GM23338 (cell line): Measurements from ENCODE around the gene FGF4. TPM values are rescaled to one million over a fixed set of nuclear protein-coding genes. Genes with fewer than 3 reads are reported as not detected.

Source experiments
- ATAC-seq: fragments of 200-7000 bp; cut with Tn5 transposase; 3 replicates; pipeline ENCODE4 v1.9.1; 2020
- DNase-seq: peaks from one replicate; pipeline ENCODE4 v3.0.0-alpha.2; 2015; ENCODE audit warnings: low spot score
- H2AFZ ChIP-seq: fragments of 200-600 bp; sonication (generic); 2 replicates; pipeline ENCODE4 v1.8.0; 2016; ENCODE audit warnings: antibody characterized with exemption, mild to moderate bottlenecking, moderate library complexity
- H3F3A ChIP-seq: fragments of 200-600 bp; sonication (generic); replicated peaks from 2 replicates; pipeline ENCODE4 v1.8.0; 2017; ENCODE audit warnings: antibody characterized with exemption, mixed run types, low read depth
- H3K27ac ChIP-seq: fragments of 200-600 bp; sonication (generic); 2 replicates; pipeline ENCODE4 v1.6.1; 2016; ENCODE audit warnings: low read depth
- H3K27me3 ChIP-seq: fragments of 200-600 bp; sonication (generic); 2 replicates; pipeline ENCODE4 v1.8.0; 2016; ENCODE audit warnings: mild to moderate bottlenecking, mixed run types, moderate library complexity; ENCODE audit not compliant: insufficient read depth
- H3K36me3 ChIP-seq: fragments of 200-600 bp; sonication (generic); 2 replicates; pipeline ENCODE4 v1.8.0; 2016; ENCODE audit warnings: mild to moderate bottlenecking; ENCODE audit not compliant: insufficient read depth
- H3K4me1 ChIP-seq: fragments of 200-600 bp; sonication (generic); 2 replicates; pipeline ENCODE4 v1.8.0; 2016; ENCODE audit warnings: mild to moderate bottlenecking, moderate library complexity; ENCODE audit not compliant: insufficient read depth
- H3K4me2 ChIP-seq: fragments of 200-600 bp; sonication (generic); 2 replicates; pipeline ENCODE4 v1.7.1; 2017; ENCODE audit warnings: mixed run types
- H3K4me3 ChIP-seq: fragments of 200-600 bp; sonication (generic); 2 replicates; pipeline ENCODE4 v1.6.1; 2016; ENCODE audit warnings: mixed run types
- H3K79me2 ChIP-seq: fragments of 200-600 bp; sonication (generic); replicated peaks from 2 replicates; pipeline ENCODE4 v1.8.0; 2017; ENCODE audit warnings: mild to moderate bottlenecking; ENCODE audit not compliant: insufficient read depth
- H3K9me2 ChIP-seq: fragments of 200-600 bp; sonication (generic); 2 replicates; pipeline ENCODE4 v1.8.0; 2017; ENCODE audit not compliant: insufficient read depth
- H4K20me1 ChIP-seq: fragments of 200-600 bp; sonication (generic); replicated peaks from 2 replicates; pipeline ENCODE4 v1.8.0; 2017; ENCODE audit warnings: mild to moderate bottlenecking; ENCODE audit not compliant: insufficient read depth
- H3K27ac Mint-ChIP-seq: 2 replicates; pipeline ENCODE4 v1.8.0; 2020; ENCODE audit warnings: inconsistent platforms, mild to moderate bottlenecking, moderate library complexity, mixed read lengths
- H3K27me3 Mint-ChIP-seq: 3 replicates; pipeline ENCODE4 v1.8.0; 2022; ENCODE audit warnings: low read depth, mild to moderate bottlenecking, moderate library complexity, mixed read lengths, inconsistent platforms; ENCODE audit not compliant: insufficient read depth, poor library complexity
- H3K36me3 Mint-ChIP-seq: 3 replicates; pipeline ENCODE4 v1.8.0; 2021; ENCODE audit warnings: low read depth, mild to moderate bottlenecking, inconsistent platforms, moderate library complexity, mixed read lengths
- H3K4me1 Mint-ChIP-seq: 3 replicates; pipeline ENCODE4 v1.8.0; 2020; ENCODE audit warnings: mild to moderate bottlenecking, inconsistent platforms, mixed read lengths
- H3K4me3 Mint-ChIP-seq: 3 replicates; pipeline ENCODE4 v1.8.0; 2021; ENCODE audit warnings: moderate library complexity, mild to moderate bottlenecking, inconsistent platforms, mixed read lengths
- H3K9me3 Mint-ChIP-seq: 3 replicates; pipeline ENCODE4 v1.8.0; 2020; ENCODE audit warnings: moderate library complexity, mild to moderate bottlenecking, inconsistent platforms, mixed read lengths
- CREB1 ChIP-seq: fragments of 250-450 bp; sonication (Bioruptor Pico); IDR thresholded peaks from 2 replicates; pipeline ENCODE4 v1.5.0; 2020; ENCODE audit warnings: low read depth, mild to moderate bottlenecking, moderate library complexity
- EZH2 ChIP-seq: fragments of 200-600 bp; sonication (generic); IDR thresholded peaks from one replicate; pipeline ENCODE4 v1.8.0; 2017; ENCODE audit warnings: antibody characterized with exemption, mild to moderate bottlenecking, low read depth; ENCODE audit not compliant: unreplicated experiment
- EZH2phosphoT487 ChIP-seq: fragments of 200-600 bp; sonication (generic); IDR thresholded peaks from one replicate; pipeline ENCODE4 v1.8.1; 2018; ENCODE audit warnings: antibody characterized with exemption; ENCODE audit not compliant: unreplicated experiment
- JUNB ChIP-seq: IDR thresholded peaks from one replicate; pipeline ENCODE4 v1.6.1; 2016; ENCODE audit warnings: antibody characterized with exemption; ENCODE audit not compliant: unreplicated experiment
- NANOG ChIP-seq: IDR thresholded peaks from 2 replicates; pipeline ENCODE4 v1.6.1; 2016; ENCODE audit warnings: antibody characterized with exemption, borderline replicate concordance
- POLR2AphosphoS5 ChIP-seq: IDR thresholded peaks from 2 replicates; pipeline ENCODE4 v1.6.1; 2016; ENCODE audit warnings: antibody characterized with exemption, low read depth
- REST ChIP-seq: IDR thresholded peaks from one replicate; pipeline ENCODE4 v1.6.1; 2018; ENCODE audit warnings: antibody characterized with exemption; ENCODE audit not compliant: unreplicated experiment
- STAT1 ChIP-seq: IDR thresholded peaks from one replicate; pipeline ENCODE4 v1.6.1; 2016; ENCODE audit warnings: antibody characterized with exemption; ENCODE audit not compliant: unreplicated experiment
- ZNF114 ChIP-seq: fragments of 250-450 bp; sonication (Bioruptor Pico); IDR thresholded peaks from 2 replicates; pipeline ENCODE4 v1.5.0; 2020; ENCODE audit warnings: mild to moderate bottlenecking, moderate library complexity
- ZNF331 ChIP-seq: fragments of 250-450 bp; sonication (Bioruptor Pico); IDR thresholded peaks from 2 replicates; pipeline ENCODE4 v1.5.0; 2020; ENCODE audit warnings: low read depth, mild to moderate bottlenecking, moderate library complexity
- polyA plus RNA-seq: library from polyadenylated mRNA; unstranded; fragments of >200 nt; fragmentation: Nextera tagmentation; extraction: Ambion mirVana; gene quantifications from 2 replicates; pipeline ENCODE4 v1.2.1, GENCODE V29; 2016
- total RNA-seq: library from RNA; depleted of rRNA; stranded (reverse); fragments of >200 nt; shearing (Covaris generic); gene quantifications from 2 replicates; pipeline ENCODE4 v1.2.3, GENCODE V29; 2014
- TF ChIP-seq, protein P1 (sequence below), 2 experiments: fragments of 200-600 bp in 1 of 2; sonication (generic) in 1 of 2; conservative IDR thresholded peaks; 2 replicates each; pipeline versions ENCODE4 v1.5.1 to v1.6.1; 2016 to 2017; ENCODE audit warnings: antibody characterized with exemption in 2 of 2, low read depth in 2 of 2, mild to moderate bottlenecking in 2 of 2, moderate library complexity in 1 of 2
- TF ChIP-seq, protein P2 (sequence below): IDR thresholded peaks from 2 replicates; pipeline ENCODE4 v1.6.1; 2016; ENCODE audit warnings: antibody characterized with exemption

Gene FGF4
- total and polyA plus RNA-seq, 2 experiments from 2014 or later: 4.8 to 13.1 TPM

- TF ChIP-seq REST (no peak), CREB1 (no peak), ZNF114 (CRISPR knock-in tag) (no peak), EZH2phosphoT487 (no peak), EZH2 (no peak)
Measured at GRCh38 chr11:69801513-69802335, 26.6 kb upstream of the FGF4 start (continued).

- Histone ChIP-seq H4K20me1 (no peaks in the 10 kb centered on the region), H3K79me2 (no peaks in the 10 kb centered on the region), H3K4me2 (no peak overlapping the region), H3K27ac (no peak overlapping the region), H3K4me3 (no peak overlapping the region), H3K27me3 (no peaks in the 10 kb centered on the region), H3K36me3 (no peaks in the 10 kb centered on the region), H2AFZ (no peak overlapping the region), H3K9me2 (no peaks in the 10 kb centered on the region; the same call in 1 of the 2 replicates), H3F3A (no peaks in the 10 kb centered on the region), H3K4me1 (no peaks in the 10 kb centered on the region)
- no peaks in the 10 kb centered on the region for H3K4me1 Mint-ChIP-seq
- no peaks in the 10 kb centered on the region for H3K36me3 Mint-ChIP-seq
- peaks cover 11% of the 10 kb centered on the region; the same call in 2 of the 3 replicates for H3K9me3 Mint-ChIP-seq
- no peak overlapping the region for H3K4me3 Mint-ChIP-seq
- DNase-seq (no peak), ATAC-seq (no peak)
- no peak overlapping the region for H3K27ac Mint-ChIP-seq
- peaks cover 22% of the 10 kb centered on the region for H3K27me3 Mint-ChIP-seq
- no peak for TF ChIP-seq JUNB
- TF ChIP-seq ZNF114 (CRISPR knock-in tag): no peak
- no peak for TF ChIP-seq NANOG
- no peak for TF ChIP-seq REST
- TF ChIP-seq, protein P1, sequence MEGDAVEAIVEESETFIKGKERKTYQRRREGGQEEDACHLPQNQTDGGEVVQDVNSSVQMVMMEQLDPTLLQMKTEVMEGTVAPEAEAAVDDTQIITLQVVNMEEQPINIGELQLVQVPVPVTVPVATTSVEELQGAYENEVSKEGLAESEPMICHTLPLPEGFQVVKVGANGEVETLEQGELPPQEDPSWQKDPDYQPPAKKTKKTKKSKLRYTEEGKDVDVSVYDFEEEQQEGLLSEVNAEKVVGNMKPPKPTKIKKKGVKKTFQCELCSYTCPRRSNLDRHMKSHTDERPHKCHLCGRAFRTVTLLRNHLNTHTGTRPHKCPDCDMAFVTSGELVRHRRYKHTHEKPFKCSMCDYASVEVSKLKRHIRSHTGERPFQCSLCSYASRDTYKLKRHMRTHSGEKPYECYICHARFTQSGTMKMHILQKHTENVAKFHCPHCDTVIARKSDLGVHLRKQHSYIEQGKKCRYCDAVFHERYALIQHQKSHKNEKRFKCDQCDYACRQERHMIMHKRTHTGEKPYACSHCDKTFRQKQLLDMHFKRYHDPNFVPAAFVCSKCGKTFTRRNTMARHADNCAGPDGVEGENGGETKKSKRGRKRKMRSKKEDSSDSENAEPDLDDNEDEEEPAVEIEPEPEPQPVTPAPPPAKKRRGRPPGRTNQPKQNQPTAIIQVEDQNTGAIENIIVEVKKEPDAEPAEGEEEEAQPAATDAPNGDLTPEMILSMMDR (conservative IDR thresholded peaks at IDR 0.05; ENCODE audit: low read depth in 2 of 2): no peak
- TF ChIP-seq CREB1: no peak
- TF ChIP-seq POLR2AphosphoS5: no peak
- TF ChIP-seq EZH2phosphoT487: no peak
- no peak for TF ChIP-seq STAT1
- TF ChIP-seq, protein P2, sequence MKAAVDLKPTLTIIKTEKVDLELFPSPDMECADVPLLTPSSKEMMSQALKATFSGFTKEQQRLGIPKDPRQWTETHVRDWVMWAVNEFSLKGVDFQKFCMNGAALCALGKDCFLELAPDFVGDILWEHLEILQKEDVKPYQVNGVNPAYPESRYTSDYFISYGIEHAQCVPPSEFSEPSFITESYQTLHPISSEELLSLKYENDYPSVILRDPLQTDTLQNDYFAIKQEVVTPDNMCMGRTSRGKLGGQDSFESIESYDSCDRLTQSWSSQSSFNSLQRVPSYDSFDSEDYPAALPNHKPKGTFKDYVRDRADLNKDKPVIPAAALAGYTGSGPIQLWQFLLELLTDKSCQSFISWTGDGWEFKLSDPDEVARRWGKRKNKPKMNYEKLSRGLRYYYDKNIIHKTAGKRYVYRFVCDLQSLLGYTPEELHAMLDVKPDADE: no peak
- TF ChIP-seq ZNF331 (CRISPR knock-in tag): no peak
- TF ChIP-seq EZH2: no peak
Measured at GRCh38 chr11:69800278-69800677, 25.1 kb upstream of the FGF4 start.
